GM15510 (cell line): Measurements from ENCODE around the gene BMF.

Experiments
- POLR2A ChIP-seq: IDR thresholded peaks from 3 replicates; pipeline ENCODE4 v1.6.1; 2011; ENCODE audit warnings: borderline replicate concordance; ENCODE audit not compliant: insufficient read length; ENCODE audit errors: extremely low read depth

The BMF gene

GRCh38 chr15:40096094-40096891 lies 12.4 kb downstream of the BMF start:
- no peak for TF ChIP-seq POLR2A

GRCh38 chr15:40095371-40096093 lies 13.1 kb downstream of the BMF start:
- TF ChIP-seq POLR2A = no peak

DNA sequence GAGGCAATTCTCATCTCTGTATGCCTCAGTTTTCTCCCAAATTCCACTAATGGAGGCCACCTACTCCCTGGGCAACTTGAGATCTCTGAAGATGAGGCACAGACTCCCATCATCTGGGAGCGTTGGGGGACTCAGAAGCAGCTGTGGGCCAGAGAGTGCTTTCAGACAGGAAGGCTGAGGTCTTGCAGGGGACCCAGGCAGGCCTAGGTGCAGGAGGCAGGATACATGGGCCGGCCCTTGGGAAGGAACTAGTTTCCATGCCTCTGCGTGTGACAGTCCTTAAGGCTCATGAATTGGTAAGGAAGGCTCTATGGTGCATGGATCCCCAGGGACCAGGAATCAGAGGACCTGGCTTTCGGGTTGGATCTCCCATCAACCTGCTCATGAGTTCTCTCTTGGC lies 14.5 kb downstream of the BMF start:
- TF ChIP-seq POLR2A = no peak

DNA sequence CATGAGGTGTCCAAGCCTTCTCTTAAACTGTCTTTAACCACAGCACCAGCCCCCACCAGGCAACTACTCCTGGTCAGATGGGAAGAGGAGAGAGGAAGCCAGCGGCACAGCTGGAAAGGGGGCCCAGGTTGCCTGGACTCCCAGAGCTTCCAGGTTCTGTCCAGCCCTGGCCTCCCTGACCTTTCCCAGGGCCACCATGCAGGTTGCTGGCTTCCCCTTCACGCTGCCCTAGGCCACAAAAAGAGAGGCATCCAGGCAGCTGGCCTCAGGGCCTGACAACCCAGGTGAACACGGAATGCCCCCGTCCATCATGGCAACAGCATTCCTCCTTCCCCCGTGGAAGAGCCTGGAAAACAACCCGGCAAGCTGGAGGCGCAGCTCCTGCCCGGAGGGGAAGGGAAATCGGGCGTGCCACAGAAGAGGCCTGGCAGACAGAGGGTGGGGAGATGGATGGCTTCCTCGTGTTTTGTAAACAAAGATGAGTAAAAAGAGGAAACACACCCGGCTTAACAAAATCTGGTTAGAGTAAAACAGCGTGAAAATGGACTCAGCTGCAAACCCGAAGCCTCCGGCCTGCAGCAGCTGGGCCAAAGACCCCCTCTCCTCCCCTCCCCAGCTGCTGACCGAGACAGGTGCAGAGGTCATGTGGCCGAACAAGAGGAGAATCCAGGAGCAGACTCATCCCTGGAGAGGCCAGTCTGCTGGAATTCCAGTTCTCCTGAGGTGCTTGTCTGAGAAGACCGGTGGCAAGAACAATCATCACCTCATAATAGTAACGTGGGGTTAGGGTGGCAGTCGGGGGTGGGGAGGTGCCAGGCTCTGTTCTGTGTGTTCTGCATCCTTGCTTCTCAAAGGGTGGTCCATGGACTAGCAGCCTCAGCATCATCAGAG lies 15.5 kb downstream of the BMF start:
- TF ChIP-seq POLR2A = no peak

GRCh38 chr15:40092256-40092978 lies 16.3 kb downstream of the BMF start:
- TF ChIP-seq POLR2A = no peak

DNA sequence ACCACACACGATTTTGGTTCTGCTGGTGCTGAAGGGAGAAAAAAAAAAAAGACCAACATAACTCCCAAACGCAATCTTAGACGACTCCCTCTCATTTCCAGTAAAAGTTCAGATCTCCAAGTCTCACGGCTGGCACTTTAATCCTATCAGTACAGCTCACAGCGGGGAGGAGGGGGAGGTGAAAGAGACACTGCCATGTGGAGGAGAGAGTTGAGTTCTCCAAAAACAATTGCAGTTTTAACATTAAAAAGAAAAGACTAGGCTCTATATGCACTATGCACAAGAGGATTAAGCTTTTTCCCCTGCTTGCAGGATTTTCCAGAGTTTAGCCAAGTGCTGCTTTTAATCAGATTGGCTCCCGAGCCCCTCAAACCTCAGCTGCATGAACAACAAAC lies 16.8 kb downstream of the BMF start:
- no peak for TF ChIP-seq POLR2A

GRCh38 chr15:40090774-40091455 lies 17.8 kb downstream of the BMF start:
- TF ChIP-seq POLR2A = no peak

- no peak for TF ChIP-seq POLR2A
Measured at GRCh38 chr15:40088929-40089755, 19.5 kb downstream of the BMF start.

- TF ChIP-seq POLR2A = no peak
Measured at GRCh38 chr15:40087991-40088928, 20.4 kb downstream of the BMF start.

DNA sequence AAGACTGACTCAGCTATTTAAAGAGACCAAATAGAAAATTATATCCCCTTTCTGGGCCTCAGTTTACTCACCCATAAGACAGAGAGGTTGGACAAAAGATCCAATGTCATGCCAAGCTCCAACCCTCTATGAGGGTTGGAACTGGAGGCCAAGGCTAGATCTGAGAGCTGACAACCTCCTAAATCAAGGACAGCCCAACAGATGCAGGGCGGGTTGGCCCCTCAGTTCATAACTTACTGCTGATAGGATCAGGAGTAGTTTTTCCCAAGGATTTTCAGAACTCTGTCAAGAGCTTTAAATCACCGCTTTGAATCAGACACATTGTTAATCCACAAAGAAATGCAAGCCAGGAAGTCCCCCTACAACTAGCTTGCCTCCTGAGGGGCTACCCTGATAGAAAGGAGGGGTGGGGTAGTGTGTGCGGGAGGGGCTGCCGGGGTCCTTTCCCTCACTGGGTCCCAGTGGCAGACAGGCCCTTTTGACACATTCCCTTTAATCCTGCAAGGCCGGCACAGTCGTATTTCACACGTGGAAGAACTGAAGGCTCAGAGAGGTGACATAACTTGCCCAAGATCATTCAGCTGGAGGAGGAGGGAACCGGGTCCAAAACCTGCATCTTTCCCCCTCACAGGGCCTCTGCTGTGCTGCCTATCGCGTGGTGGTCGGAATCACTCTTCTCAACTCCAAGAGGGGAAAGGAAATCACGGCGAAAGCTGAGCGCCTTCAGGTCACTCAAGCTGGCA lies 21.4 kb downstream of the BMF start:
- TF ChIP-seq POLR2A = no peak

- no peak for TF ChIP-seq POLR2A
Measured at GRCh38 chr15:40085266-40085665, 23.4 kb downstream of the BMF start.

DNA sequence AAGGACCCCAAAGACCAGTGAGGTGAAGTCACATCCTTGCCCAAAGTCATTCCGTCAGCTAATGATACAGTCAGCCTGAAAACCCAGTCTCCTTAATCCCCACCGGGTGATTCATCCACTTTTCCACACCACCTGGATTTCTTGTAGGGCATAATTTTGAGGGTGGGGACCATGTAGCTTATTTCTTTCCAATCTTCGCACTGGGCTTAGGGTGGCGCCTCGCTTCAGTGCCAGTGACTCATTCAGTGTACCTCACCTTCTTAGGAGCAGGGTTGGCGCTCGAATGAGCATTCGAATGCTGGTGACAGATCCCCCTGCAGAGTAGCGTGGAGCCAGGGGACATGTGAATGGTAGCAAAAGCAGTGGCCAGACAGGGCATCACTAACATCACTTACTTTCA lies 24.0 kb downstream of the BMF start:
- no peak for TF ChIP-seq POLR2A
